Endothelial cell of umbilical vein (primary cell): Measurements from ENCODE around the gene ABCC4. TPM values are rescaled to one million over a fixed set of nuclear protein-coding genes. Genes with fewer than 3 reads are reported as not detected.

Source experiments
- BruUV-seq: library from RNA; stranded (reverse); fragments of 400-500 nt; replicated peaks from 2 replicates; lab custom pipeline; 2021; lab: Mats Ljungman, UMichigan
- CTCF ChIA-PET: fragments of 300-600, 350-600 bp; sonication (Branson Sonifier 250); formaldehyde crosslinking; loops from one replicate; lab custom pipeline; 2021; ENCODE audit warnings: antibody characterized with exemption, inconsistent platforms; lab: Charles Lee
- POLR2A ChIA-PET: fragments of 300-600, 350-600 bp; sonication (Branson Sonifier 250); formaldehyde crosslinking; loops from one replicate; lab custom pipeline; 2021; ENCODE audit warnings: antibody characterized with exemption, inconsistent platforms; lab: Charles Lee
- DNase-seq: peaks from one replicate; pipeline ENCODE4 v3.0.0-alpha.2; 2011; ENCODE audit warnings: low read depth, low spot score
- FAIRE-seq: peaks from 2 replicates; lab custom pipeline; 2011; peaks lifted over from hg19 to GRCh38; lab: Jason Lieb, UNC
- H2AFZ ChIP-seq: 2 replicates; pipeline ENCODE4 v1.6.0; 2012; ENCODE audit warnings: low read depth, low read length, control low read depth, inconsistent platforms
- H3K27ac ChIP-seq: 2 replicates; pipeline ENCODE4 v1.5.1; 2011; ENCODE audit warnings: low read depth, mild to moderate bottlenecking, control low read depth, low read length, moderate library complexity; ENCODE audit not compliant: insufficient read depth
- H3K27me3 ChIP-seq, 2 experiments: 2 replicates each; pipeline versions ENCODE4 v1.6.0 to v1.6.1; 2011; ENCODE audit warnings: low read length in 2 of 2, mixed read lengths in 1 of 2; ENCODE audit not compliant: control insufficient read depth in 2 of 2, insufficient read depth in 2 of 2
- H3K36me3 ChIP-seq, 2 experiments: 2 replicates in 1 of 2; 3 replicates in 1 of 2; pipeline ENCODE4 v1.5.1; 2011; ENCODE audit warnings: low read length in 2 of 2, mild to moderate bottlenecking in 1 of 2, moderate library complexity in 1 of 2; ENCODE audit not compliant: control insufficient read depth in 2 of 2, insufficient read depth in 2 of 2; ENCODE audit errors: extremely low read depth in 1 of 2
- H3K4me1 ChIP-seq: 3 replicates; pipeline ENCODE4 v1.5.1; 2011; ENCODE audit warnings: mild to moderate bottlenecking, low read length; ENCODE audit not compliant: control insufficient read depth, insufficient read depth; ENCODE audit errors: extremely low read depth
- H3K4me2 ChIP-seq: 2 replicates; pipeline ENCODE4 v1.6.1; 2011; ENCODE audit warnings: low read length, control low read depth, mixed read lengths; ENCODE audit not compliant: insufficient read depth
- H3K4me3 ChIP-seq, 3 experiments: fragments of 200-600 bp in 1 of 3; sonication (generic), shearing (Covaris generic) in 1 of 3; replicated peaks in 1 of 3; 2 replicates each; pipeline ENCODE4 v1.5.1; 2011 to 2016; ENCODE audit warnings: control low read depth in 3 of 3, low read length in 3 of 3, mild to moderate bottlenecking in 2 of 3, inconsistent platforms in 1 of 3, low read depth in 1 of 3, moderate library complexity in 1 of 3; ENCODE audit not compliant: insufficient read depth in 1 of 3
- H3K79me2 ChIP-seq: 2 replicates; pipeline ENCODE4 v1.6.0; 2012; ENCODE audit warnings: low read length, inconsistent platforms; ENCODE audit not compliant: control insufficient read depth, insufficient read depth
- H3K9ac ChIP-seq: replicated peaks from 2 replicates; pipeline ENCODE3; 2011; ENCODE audit warnings: low read length, control low read depth; ENCODE audit not compliant: insufficient read depth; ENCODE audit errors: extremely low read depth
- H3K9me1 ChIP-seq: replicated peaks from 3 replicates; pipeline ENCODE4 v1.6.0; 2011; ENCODE audit warnings: mild to moderate bottlenecking, low read length; ENCODE audit not compliant: control insufficient read depth, insufficient read depth; ENCODE audit errors: extremely low read depth
- H3K9me3 ChIP-seq: replicated peaks from 2 replicates; pipeline ENCODE4 v1.5.1; 2012; ENCODE audit warnings: low read length, inconsistent platforms; ENCODE audit not compliant: control insufficient read depth, insufficient read depth
- H4K20me1 ChIP-seq: replicated peaks from 2 replicates; pipeline ENCODE3; 2011; ENCODE audit warnings: mild to moderate bottlenecking, low read length; ENCODE audit not compliant: control insufficient read depth, insufficient read depth; ENCODE audit errors: extremely low read depth
- EZH2 ChIP-seq: IDR thresholded peaks from 2 replicates; pipeline ENCODE4 v1.6.1; 2012; ENCODE audit warnings: borderline replicate concordance, low read depth, mild to moderate bottlenecking, moderate library complexity, low read length, inconsistent platforms; ENCODE audit not compliant: severe bottlenecking
- FOS ChIP-seq: IDR thresholded peaks from 2 replicates; pipeline ENCODE4 v1.6.1; 2011; ENCODE audit warnings: mild to moderate bottlenecking, low read length, moderate library complexity, borderline replicate concordance; ENCODE audit not compliant: insufficient read depth
- GATA2 ChIP-seq: IDR thresholded peaks from 2 replicates; pipeline ENCODE4 v1.7.0; 2011; ENCODE audit warnings: low read depth, mild to moderate bottlenecking, moderate library complexity, mixed read lengths, low read length; ENCODE audit not compliant: insufficient read length, insufficient read depth
- JUN ChIP-seq: IDR thresholded peaks from 2 replicates; pipeline ENCODE4 v1.6.1; 2011; ENCODE audit warnings: borderline replicate concordance, low read depth; ENCODE audit not compliant: insufficient read length, insufficient read depth
- MYC ChIP-seq: IDR thresholded peaks from one replicate; pipeline ENCODE4 v1.6.1; 2011; ENCODE audit warnings: mild to moderate bottlenecking, low read depth, low read length
- POLR2A ChIP-seq: IDR thresholded peaks from 2 replicates; pipeline ENCODE4 v1.6.1; 2012; ENCODE audit warnings: low read depth, mild to moderate bottlenecking, control low read depth, low read length
- POLR2AphosphoS5 ChIP-seq: IDR thresholded peaks from 2 replicates; pipeline ENCODE4 v1.6.1; 2012; ENCODE audit warnings: low read depth, mild to moderate bottlenecking, control low read depth, low read length, moderate library complexity; ENCODE audit not compliant: insufficient read depth
- dilution Hi-C: fragments of 300-500 bp; cut with MboI; formaldehyde crosslinking; loops from one replicate; pipeline ENCODE4 v1.15.0; 2019; ENCODE audit warnings: low sequenced_read_pairs; ENCODE audit not compliant: extremely low pct_ligation_motif_present
- intact Hi-C: fragments of 100-400 bp; cut with micrococcal nuclease; formaldehyde crosslinking; loops from one replicate; pipeline ENCODE4 v1.10.0; 2022
- polyA plus RNA-seq, 4 experiments: library from polyadenylated mRNA; depleted of rRNA in 3 of 4; stranded (reverse) in 3 of 4; unstranded in 1 of 4; fragments of >200 nt; gene quantifications; 2 replicates each; pipeline versions ENCODE4 v1.2.1 to v1.2.3, GENCODE V29; 2011 to 2012; ENCODE audit warnings: missing spikeins in 1 of 4
- total RNA-seq: library from RNA; stranded (reverse); gene quantifications from 2 replicates; pipeline ENCODE4 v1.2.3, GENCODE V29; 2021
- TF ChIP-seq, protein P1 (sequence below), 2 donors: IDR thresholded peaks; 1 replicate in 1 of 2; 2 replicates in 1 of 2; pipeline ENCODE4 v1.5.1; 2011; ENCODE audit warnings: low read length in 2 of 2, mild to moderate bottlenecking in 2 of 2, moderate library complexity in 2 of 2, control low read depth in 1 of 2, inconsistent platforms in 1 of 2, low read depth in 1 of 2; ENCODE audit not compliant: insufficient read depth in 1 of 2; ENCODE audit errors: extremely low read depth in 1 of 2
- TF ChIP-seq, protein P2 (sequence below): IDR thresholded peaks from 2 replicates; pipeline ENCODE4 v1.6.1; 2011; ENCODE audit not compliant: insufficient read depth, insufficient read length

The ABCC4 gene
- total and polyA plus RNA-seq, 2 donors (not counting 3 experiments of a cell fraction or from before 2014, with no cell fraction given): 9.2 to 15.9 TPM

DNA sequence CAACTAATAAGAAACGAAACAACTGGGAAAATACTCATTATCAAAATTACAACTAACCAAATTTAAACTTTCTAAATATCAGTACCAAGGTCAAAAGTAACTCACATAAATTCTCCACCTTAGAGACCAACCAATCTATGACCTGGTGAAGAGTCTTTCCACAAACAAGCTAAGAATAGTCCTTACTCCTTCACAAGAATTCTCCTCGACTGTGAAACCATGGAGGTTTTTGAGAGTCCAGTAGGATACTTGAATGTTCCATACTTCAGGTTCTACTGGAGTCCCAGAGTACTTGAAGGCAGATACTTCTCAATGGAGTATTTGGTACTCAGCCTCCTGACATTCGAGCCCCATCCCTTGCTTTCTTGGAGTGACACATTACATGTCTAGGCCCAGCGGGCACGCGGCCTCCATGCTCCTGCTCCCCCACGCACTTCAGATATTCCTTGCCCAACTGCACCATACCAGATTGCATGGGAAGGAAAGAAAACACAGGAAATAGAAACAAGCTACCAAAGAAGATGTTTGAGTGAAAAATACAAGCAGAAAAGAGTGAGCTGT is 63.9 kb downstream of the ABCC4 start:
- no peaks in the 10 kb centered on the region for H4K20me1 ChIP-seq

More for the DNA sequence above, 63.9 kb downstream of the ABCC4 start:
- H3K79me2 ChIP-seq: peaks cover 2% of the 10 kb centered on the region
- ChIA-PET POLR2A (no interaction called here), CTCF (interaction anchor here (1.0 kb wide), 1 partner anchor 21 kb away, joined by 4 read pairs; no protein-coding TSS in a partner anchor)
- H3K27me3 ChIP-seq: no peaks in the 10 kb centered on the region
- FAIRE-seq: no peak
- no peak overlapping the region for H3K27ac ChIP-seq
- peaks cover 11% of the 10 kb centered on the region for H3K4me1 ChIP-seq
- TF ChIP-seq EZH2 (no peak), FOS (no peak), POLR2A (no peak), GATA2 (no peak), MYC (no peak), POLR2AphosphoS5 (no peak), JUN (no peak)
- TF ChIP-seq, protein P1, sequence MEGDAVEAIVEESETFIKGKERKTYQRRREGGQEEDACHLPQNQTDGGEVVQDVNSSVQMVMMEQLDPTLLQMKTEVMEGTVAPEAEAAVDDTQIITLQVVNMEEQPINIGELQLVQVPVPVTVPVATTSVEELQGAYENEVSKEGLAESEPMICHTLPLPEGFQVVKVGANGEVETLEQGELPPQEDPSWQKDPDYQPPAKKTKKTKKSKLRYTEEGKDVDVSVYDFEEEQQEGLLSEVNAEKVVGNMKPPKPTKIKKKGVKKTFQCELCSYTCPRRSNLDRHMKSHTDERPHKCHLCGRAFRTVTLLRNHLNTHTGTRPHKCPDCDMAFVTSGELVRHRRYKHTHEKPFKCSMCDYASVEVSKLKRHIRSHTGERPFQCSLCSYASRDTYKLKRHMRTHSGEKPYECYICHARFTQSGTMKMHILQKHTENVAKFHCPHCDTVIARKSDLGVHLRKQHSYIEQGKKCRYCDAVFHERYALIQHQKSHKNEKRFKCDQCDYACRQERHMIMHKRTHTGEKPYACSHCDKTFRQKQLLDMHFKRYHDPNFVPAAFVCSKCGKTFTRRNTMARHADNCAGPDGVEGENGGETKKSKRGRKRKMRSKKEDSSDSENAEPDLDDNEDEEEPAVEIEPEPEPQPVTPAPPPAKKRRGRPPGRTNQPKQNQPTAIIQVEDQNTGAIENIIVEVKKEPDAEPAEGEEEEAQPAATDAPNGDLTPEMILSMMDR (IDR thresholded peaks at IDR 0.05; ENCODE audit: extremely low read depth in 1 of 2, insufficient read depth in 1 of 2, low read depth in 1 of 2, low read length in 2 of 2): no peak
- TF ChIP-seq, protein P2, sequence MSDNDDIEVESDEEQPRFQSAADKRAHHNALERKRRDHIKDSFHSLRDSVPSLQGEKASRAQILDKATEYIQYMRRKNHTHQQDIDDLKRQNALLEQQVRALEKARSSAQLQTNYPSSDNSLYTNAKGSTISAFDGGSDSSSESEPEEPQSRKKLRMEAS: no peak
- H2AFZ ChIP-seq: no peak overlapping the region
- H3K4me3 ChIP-seq: no peak overlapping the region
- no peak overlapping the region for H3K4me2 ChIP-seq
- H3K9me3 ChIP-seq: no peaks in the 10 kb centered on the region
- no TSS peak for BruUV-seq
- H3K9me1 ChIP-seq: no peaks in the 10 kb centered on the region
- dilution Hi-C loops: no loop called here
- intact Hi-C loops: no loop called here
- DNase-seq: no peak
- no peak overlapping the region for H3K9ac ChIP-seq
- H3K36me3 ChIP-seq: no peaks in the 10 kb centered on the region
